Endothelial cell of umbilical vein (primary cell): Measurements from ENCODE around the gene GRIN2D. TPM values are rescaled to one million over a fixed set of nuclear protein-coding genes. Genes with fewer than 3 reads are reported as not detected.

Source experiments
- BruUV-seq: library from RNA; stranded (reverse); fragments of 400-500 nt; replicated peaks from 2 replicates; lab custom pipeline; 2021; lab: Mats Ljungman, UMichigan
- CTCF ChIA-PET: fragments of 300-600, 350-600 bp; sonication (Branson Sonifier 250); formaldehyde crosslinking; loops from one replicate; lab custom pipeline; 2021; ENCODE audit warnings: antibody characterized with exemption, inconsistent platforms; lab: Charles Lee
- POLR2A ChIA-PET: fragments of 300-600, 350-600 bp; sonication (Branson Sonifier 250); formaldehyde crosslinking; loops from one replicate; lab custom pipeline; 2021; ENCODE audit warnings: antibody characterized with exemption, inconsistent platforms; lab: Charles Lee
- DNase-seq: peaks from one replicate; pipeline ENCODE4 v3.0.0-alpha.2; 2011; ENCODE audit warnings: low read depth, low spot score
- FAIRE-seq: peaks from 2 replicates; lab custom pipeline; 2011; peaks lifted over from hg19 to GRCh38; lab: Jason Lieb, UNC
- H2AFZ ChIP-seq: 2 replicates; pipeline ENCODE4 v1.6.0; 2012; ENCODE audit warnings: low read depth, low read length, control low read depth, inconsistent platforms
- H3K27ac ChIP-seq: 2 replicates; pipeline ENCODE4 v1.5.1; 2011; ENCODE audit warnings: low read depth, mild to moderate bottlenecking, control low read depth, low read length, moderate library complexity; ENCODE audit not compliant: insufficient read depth
- H3K27me3 ChIP-seq, 2 experiments: 2 replicates each; pipeline versions ENCODE4 v1.6.0 to v1.6.1; 2011; ENCODE audit warnings: low read length in 2 of 2, mixed read lengths in 1 of 2; ENCODE audit not compliant: control insufficient read depth in 2 of 2, insufficient read depth in 2 of 2
- H3K36me3 ChIP-seq, 2 experiments: 2 replicates in 1 of 2; 3 replicates in 1 of 2; pipeline ENCODE4 v1.5.1; 2011; ENCODE audit warnings: low read length in 2 of 2, mild to moderate bottlenecking in 1 of 2, moderate library complexity in 1 of 2; ENCODE audit not compliant: control insufficient read depth in 2 of 2, insufficient read depth in 2 of 2; ENCODE audit errors: extremely low read depth in 1 of 2
- H3K4me1 ChIP-seq: 3 replicates; pipeline ENCODE4 v1.5.1; 2011; ENCODE audit warnings: mild to moderate bottlenecking, low read length; ENCODE audit not compliant: control insufficient read depth, insufficient read depth; ENCODE audit errors: extremely low read depth
- H3K4me2 ChIP-seq: 2 replicates; pipeline ENCODE4 v1.6.1; 2011; ENCODE audit warnings: low read length, control low read depth, mixed read lengths; ENCODE audit not compliant: insufficient read depth
- H3K4me3 ChIP-seq, 3 experiments: fragments of 200-600 bp in 1 of 3; sonication (generic), shearing (Covaris generic) in 1 of 3; replicated peaks in 1 of 3; 2 replicates each; pipeline ENCODE4 v1.5.1; 2011 to 2016; ENCODE audit warnings: control low read depth in 3 of 3, low read length in 3 of 3, mild to moderate bottlenecking in 2 of 3, inconsistent platforms in 1 of 3, low read depth in 1 of 3, moderate library complexity in 1 of 3; ENCODE audit not compliant: insufficient read depth in 1 of 3
- H3K79me2 ChIP-seq: 2 replicates; pipeline ENCODE4 v1.6.0; 2012; ENCODE audit warnings: low read length, inconsistent platforms; ENCODE audit not compliant: control insufficient read depth, insufficient read depth
- H3K9ac ChIP-seq: replicated peaks from 2 replicates; pipeline ENCODE3; 2011; ENCODE audit warnings: low read length, control low read depth; ENCODE audit not compliant: insufficient read depth; ENCODE audit errors: extremely low read depth
- H3K9me1 ChIP-seq: replicated peaks from 3 replicates; pipeline ENCODE4 v1.6.0; 2011; ENCODE audit warnings: mild to moderate bottlenecking, low read length; ENCODE audit not compliant: control insufficient read depth, insufficient read depth; ENCODE audit errors: extremely low read depth
- H3K9me3 ChIP-seq: replicated peaks from 2 replicates; pipeline ENCODE4 v1.5.1; 2012; ENCODE audit warnings: low read length, inconsistent platforms; ENCODE audit not compliant: control insufficient read depth, insufficient read depth
- H4K20me1 ChIP-seq: replicated peaks from 2 replicates; pipeline ENCODE3; 2011; ENCODE audit warnings: mild to moderate bottlenecking, low read length; ENCODE audit not compliant: control insufficient read depth, insufficient read depth; ENCODE audit errors: extremely low read depth
- CTCF ChIP-seq, 2 donors: IDR thresholded peaks; 1 replicate in 1 of 2; 2 replicates in 1 of 2; pipeline ENCODE4 v1.5.1; 2011; ENCODE audit warnings: low read length in 2 of 2, mild to moderate bottlenecking in 2 of 2, moderate library complexity in 2 of 2, control low read depth in 1 of 2, inconsistent platforms in 1 of 2, low read depth in 1 of 2; ENCODE audit not compliant: insufficient read depth in 1 of 2; ENCODE audit errors: extremely low read depth in 1 of 2
- EZH2 ChIP-seq: IDR thresholded peaks from 2 replicates; pipeline ENCODE4 v1.6.1; 2012; ENCODE audit warnings: borderline replicate concordance, low read depth, mild to moderate bottlenecking, moderate library complexity, low read length, inconsistent platforms; ENCODE audit not compliant: severe bottlenecking
- FOS ChIP-seq: IDR thresholded peaks from 2 replicates; pipeline ENCODE4 v1.6.1; 2011; ENCODE audit warnings: mild to moderate bottlenecking, low read length, moderate library complexity, borderline replicate concordance; ENCODE audit not compliant: insufficient read depth
- GATA2 ChIP-seq: IDR thresholded peaks from 2 replicates; pipeline ENCODE4 v1.7.0; 2011; ENCODE audit warnings: low read depth, mild to moderate bottlenecking, moderate library complexity, mixed read lengths, low read length; ENCODE audit not compliant: insufficient read length, insufficient read depth
- JUN ChIP-seq: IDR thresholded peaks from 2 replicates; pipeline ENCODE4 v1.6.1; 2011; ENCODE audit warnings: borderline replicate concordance, low read depth; ENCODE audit not compliant: insufficient read length, insufficient read depth
- MAX ChIP-seq: IDR thresholded peaks from 2 replicates; pipeline ENCODE4 v1.6.1; 2011; ENCODE audit not compliant: insufficient read depth, insufficient read length
- POLR2A ChIP-seq: IDR thresholded peaks from 2 replicates; pipeline ENCODE4 v1.6.1; 2012; ENCODE audit warnings: low read depth, mild to moderate bottlenecking, control low read depth, low read length
- POLR2AphosphoS5 ChIP-seq: IDR thresholded peaks from 2 replicates; pipeline ENCODE4 v1.6.1; 2012; ENCODE audit warnings: low read depth, mild to moderate bottlenecking, control low read depth, low read length, moderate library complexity; ENCODE audit not compliant: insufficient read depth
- dilution Hi-C: fragments of 300-500 bp; cut with MboI; formaldehyde crosslinking; loops from one replicate; pipeline ENCODE4 v1.15.0; 2019; ENCODE audit warnings: low sequenced_read_pairs; ENCODE audit not compliant: extremely low pct_ligation_motif_present
- intact Hi-C: fragments of 100-400 bp; cut with micrococcal nuclease; formaldehyde crosslinking; loops from one replicate; pipeline ENCODE4 v1.10.0; 2022
- polyA plus RNA-seq, 4 experiments: library from polyadenylated mRNA; depleted of rRNA in 3 of 4; stranded (reverse) in 3 of 4; unstranded in 1 of 4; fragments of >200 nt; gene quantifications; 2 replicates each; pipeline versions ENCODE4 v1.2.1 to v1.2.3, GENCODE V29; 2011 to 2012; ENCODE audit warnings: missing spikeins in 1 of 4
- total RNA-seq: library from RNA; stranded (reverse); gene quantifications from 2 replicates; pipeline ENCODE4 v1.2.3, GENCODE V29; 2021

GRIN2D gene
- total and polyA plus RNA-seq, 2 donors (not counting 3 experiments of a cell fraction or from before 2014, with no cell fraction given): 0.59 to 2.1 TPM

GRCh38 chr19:48442116-48443035 is 48.9 kb downstream of the GRIN2D start:
- H3K27ac ChIP-seq: no peak overlapping the region
- H3K9me3 ChIP-seq: no peaks in the 10 kb centered on the region
- H3K9me1 ChIP-seq: no peaks in the 10 kb centered on the region
- TF ChIP-seq EZH2 (peak; percentile 88), POLR2A (no peak)
- FAIRE-seq (no peak), DNase-seq (no peak)
- H3K27me3 ChIP-seq: peaks cover 7 to 19% of the 10 kb centered on the region in 2 experiments
- peaks cover 9% of the 10 kb centered on the region for H3K79me2 ChIP-seq
- BruUV-seq: no TSS peak
- H3K9ac ChIP-seq: no peak overlapping the region
- peaks cover 17% of the 10 kb centered on the region for H3K4me1 ChIP-seq
- no peak overlapping the region for H3K4me2 ChIP-seq
- intact Hi-C loops: no loop called here
- CTCF ChIA-PET: interaction anchor here (1.5 to 1.7 kb wide), 2 partner anchors 51 to 122 kb away, joined by 5 to 6 read pairs; partner anchors contain the start of gene KDELR1
- H3K4me3 ChIP-seq: no peak overlapping the region
- no peaks in the 10 kb centered on the region for H3K36me3 ChIP-seq
- H2AFZ ChIP-seq: no peak overlapping the region
- no peaks in the 10 kb centered on the region for H4K20me1 ChIP-seq
- dilution Hi-C loops: no loop called here
- POLR2A ChIA-PET: no interaction called here

- CTCF ChIA-PET: interaction anchor here (0.6 to 1.5 kb wide), 3 partner anchors 52 to 1147 kb away, joined by 3 to 5 read pairs (median 3); partner anchors contain the start of gene KDELR1
- peaks cover 17% of the 10 kb centered on the region for H3K4me1 ChIP-seq
- peaks cover 9% of the 10 kb centered on the region for H3K79me2 ChIP-seq
- H3K4me3 ChIP-seq: peak overlapping the region in 1 of 3 experiments; percentile 25
- no peak overlapping the region for H3K9ac ChIP-seq
- FAIRE-seq: no peak
- H2AFZ ChIP-seq: no peak overlapping the region
- no peaks in the 10 kb centered on the region for H4K20me1 ChIP-seq
- H3K27me3 ChIP-seq: peaks cover 7 to 19% of the 10 kb centered on the region in 2 experiments
- intact Hi-C loops (no loop called here), dilution Hi-C loops (no loop called here)
- no peak for DNase-seq
- H3K4me2 ChIP-seq: no peak overlapping the region
- TF ChIP-seq POLR2A: no peak
- TF ChIP-seq CTCF (IDR thresholded peaks at IDR 0.05; ENCODE audit: extremely low read depth in 1 of 2, insufficient read depth in 1 of 2, low read depth in 1 of 2, low read length in 2 of 2): no peak
- no peak for TF ChIP-seq FOS
- no peak for TF ChIP-seq GATA2
- no peak for TF ChIP-seq POLR2AphosphoS5
- TF ChIP-seq MAX: no peak
- TF ChIP-seq EZH2: peak; percentile 97
- TF ChIP-seq JUN: no peak
- no peaks in the 10 kb centered on the region for H3K9me1 ChIP-seq
- peaks cover 0 to 2% of the 10 kb centered on the region in 2 experiments for H3K36me3 ChIP-seq
- no peaks in the 10 kb centered on the region for H3K9me3 ChIP-seq
- no TSS peak for BruUV-seq
- no peak overlapping the region for H3K27ac ChIP-seq
- POLR2A ChIA-PET: no interaction called here
These were observed 49.8 kb downstream of the GRIN2D start for GRCh38 chr19:48443256-48443655.
